Fibroblast of skin of left biceps (primary cell): Measurements from ENCODE around the gene IGFBP7.
"Not testable (repeated sequence)": the region's sequence is repeated elsewhere in the genome, so short reads cannot be mapped to it uniquely, and the experiment has no call there.

Experiments
- DNase-seq, 2 experiments: peaks; one replicate each; pipeline ENCODE4 v3.0.0-alpha.2; 2013; ENCODE audit warnings: low read depth in 2 of 2

IGFBP7 gene

GRCh38 chr4:57073559-57073958 lies 36.6 kb downstream of the IGFBP7 start:
- no peak for DNase-seq

DNA sequence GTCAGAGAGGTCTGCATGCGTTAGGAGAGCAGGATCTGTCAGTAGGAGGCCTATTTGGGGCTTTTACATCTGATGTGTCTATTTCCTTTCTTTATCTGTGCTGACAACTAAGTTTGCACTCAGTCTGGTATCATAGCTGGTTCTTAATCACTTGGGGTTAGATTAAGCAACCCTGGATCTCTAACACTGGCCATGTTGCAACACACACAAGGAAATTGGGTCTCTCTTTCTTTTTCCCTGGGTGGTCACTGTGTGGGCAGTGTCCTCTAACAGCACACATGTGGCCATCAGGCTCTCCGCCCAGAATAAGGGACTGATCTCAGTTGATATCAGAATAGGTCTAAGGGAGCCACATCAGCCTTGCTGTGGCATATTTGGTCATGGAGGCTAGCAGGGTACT lies 38.9 kb downstream of the IGFBP7 start:
- DNase-seq, result peak in 1 of 2 experiments; percentile 23

GRCh38 chr4:57070461-57070860 lies 39.7 kb downstream of the IGFBP7 start:
- DNase-seq, result no peak

DNA sequence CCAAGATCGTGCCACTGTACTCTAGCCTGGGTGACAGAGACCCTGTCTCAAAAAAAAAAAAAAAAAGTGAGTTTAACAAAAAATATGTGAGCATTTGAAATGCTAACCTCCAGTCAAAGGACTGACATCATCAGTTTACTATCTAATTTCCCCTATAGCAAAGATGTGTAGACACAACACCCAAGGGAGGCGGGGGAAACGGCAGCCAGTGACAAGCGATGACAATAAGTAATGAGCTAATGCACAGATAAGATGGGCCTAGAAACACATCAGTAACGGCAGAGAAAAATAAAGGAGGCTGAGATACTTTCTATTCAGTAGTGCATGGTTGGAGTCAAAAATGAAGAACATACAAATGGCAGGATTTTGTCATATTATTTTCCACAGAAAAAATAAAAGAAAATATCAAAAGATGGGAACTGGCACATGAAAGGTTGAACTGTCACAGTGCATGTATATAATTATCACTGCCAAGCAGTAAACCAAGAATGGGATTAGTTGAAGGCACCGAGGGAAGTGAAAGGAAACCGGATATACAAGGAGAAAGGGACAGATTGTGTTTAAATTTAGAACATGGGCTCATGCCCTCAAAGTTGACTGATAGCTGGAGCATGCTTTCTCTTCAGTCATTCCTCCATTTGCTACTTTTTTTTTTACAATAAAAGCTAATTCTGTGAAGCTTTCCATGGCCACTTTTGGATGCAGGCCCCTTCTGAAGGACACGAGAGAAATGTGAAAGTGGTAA lies 41.8 kb downstream of the IGFBP7 start:
- DNase-seq, result no peak

DNA sequence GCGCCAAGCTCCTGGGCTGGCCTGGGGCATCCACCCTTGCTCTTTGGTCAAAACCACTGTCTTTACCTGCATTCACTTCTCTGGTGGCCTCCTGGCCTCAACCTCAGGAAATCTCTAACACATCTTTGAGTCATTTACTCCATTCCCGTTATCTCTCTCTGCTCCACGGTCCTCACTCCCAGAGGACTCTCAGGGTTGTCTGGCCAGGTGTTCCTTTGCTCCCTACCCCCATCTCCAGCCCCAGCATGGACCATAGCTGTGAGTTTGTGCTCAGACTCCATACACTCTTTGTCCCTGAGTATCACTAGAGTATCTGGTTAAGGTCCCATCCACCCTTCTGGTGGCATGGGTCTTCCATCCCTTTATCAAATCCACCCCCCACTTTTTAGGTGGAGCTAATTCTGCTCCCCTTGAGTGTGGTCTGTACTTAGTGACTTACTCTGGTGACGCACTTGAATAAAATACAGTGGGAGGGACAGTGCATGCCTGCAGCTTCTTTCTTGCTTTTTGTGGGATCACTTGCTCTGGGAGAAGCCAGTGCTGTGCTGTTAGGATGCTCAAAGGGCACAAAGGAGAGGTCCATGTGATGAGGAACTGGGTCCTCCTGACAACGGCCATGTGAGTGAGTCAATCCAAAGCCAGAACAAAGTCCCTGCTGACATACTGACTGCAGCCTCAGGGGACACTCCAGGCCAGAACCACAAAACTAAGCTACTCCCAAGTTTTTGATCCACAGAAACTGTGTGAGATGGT lies 44.3 kb downstream of the IGFBP7 start:
- DNase-seq, result no peak

- peak; percentile 73 to 78 for DNase-seq
Measured at GRCh38 chr4:57064811-57065711, 45.1 kb downstream of the IGFBP7 start.

DNA sequence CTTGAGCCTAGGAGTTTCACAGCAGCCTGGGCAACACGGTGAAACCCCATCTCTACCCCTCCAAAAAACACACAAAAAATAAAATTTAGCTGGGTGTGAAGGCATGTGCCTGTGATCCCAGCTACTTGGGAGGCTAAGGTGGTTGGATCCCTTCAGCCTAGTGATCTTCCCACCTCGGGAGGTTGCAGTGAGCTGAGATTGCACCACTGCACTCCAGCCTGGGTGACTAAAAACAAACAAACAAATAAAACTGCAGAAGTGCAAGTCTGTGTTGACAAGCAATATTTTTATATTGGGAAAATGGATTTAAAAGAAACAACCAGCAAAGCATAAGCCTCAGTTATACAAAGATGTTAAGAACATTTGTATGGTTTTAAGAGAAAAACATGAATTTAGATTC lies 46.1 kb downstream of the IGFBP7 start:
- DNase-seq, result no peak

GRCh38 chr4:57063518-57063917 lies 46.7 kb downstream of the IGFBP7 start:
- DNase-seq, result no peak

- no peak for DNase-seq
Measured at GRCh38 chr4:57061395-57061794, 48.8 kb downstream of the IGFBP7 start.

GRCh38 chr4:57060717-57061067 lies 49.5 kb downstream of the IGFBP7 start:
- not testable (repeated sequence) for DNase-seq

GRCh38 chr4:57059890-57060716 lies 50.1 kb downstream of the IGFBP7 start:
- DNase-seq, result no peak

GRCh38 chr4:57055886-57056285 lies 54.3 kb downstream of the IGFBP7 start:
- DNase-seq, result no peak

GRCh38 chr4:57053508-57053907 lies 56.7 kb downstream of the IGFBP7 start:
- peak in 1 of 2 experiments; percentile 39 for DNase-seq

- DNase-seq, result no peak
Measured at GRCh38 chr4:57051524-57051923, 58.7 kb downstream of the IGFBP7 start.

GRCh38 chr4:57051095-57051494 lies 59.1 kb downstream of the IGFBP7 start:
- no peak for DNase-seq

DNA sequence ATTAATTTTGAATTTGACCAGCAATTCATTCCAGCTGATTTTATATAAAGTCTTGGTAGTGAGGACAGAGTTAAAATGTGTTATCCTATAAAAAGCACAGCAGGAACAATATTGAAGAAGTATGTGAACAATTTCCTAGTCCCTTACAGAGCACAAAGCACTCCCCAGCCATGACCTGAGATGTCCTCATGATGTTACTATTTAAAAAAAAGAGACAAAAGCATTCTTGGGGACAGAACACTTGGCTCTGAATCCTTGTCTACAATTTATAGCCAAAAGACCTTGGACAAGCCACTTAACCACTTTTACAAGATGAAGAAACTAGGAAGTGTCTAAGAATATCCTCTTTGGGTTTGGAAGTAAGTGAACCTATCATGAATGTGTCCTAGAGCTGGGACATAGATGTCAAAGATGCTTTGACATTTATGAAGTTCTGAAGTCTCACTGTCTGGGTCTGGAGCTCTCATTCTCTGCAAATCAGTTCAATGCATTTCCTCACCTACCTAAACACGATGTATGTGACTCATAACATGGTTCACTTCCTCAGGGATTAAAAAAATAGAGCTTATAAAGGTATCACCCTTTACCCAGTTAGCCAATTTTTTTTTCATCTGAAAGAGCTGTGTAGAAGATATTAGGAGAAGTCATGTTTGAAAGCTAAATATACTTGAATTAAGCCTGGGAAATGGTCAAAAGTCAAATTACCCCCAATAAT lies 61.4 kb downstream of the IGFBP7 start:
- DNase-seq, result no peak

- DNase-seq, result not testable (repeated sequence)
Measured at GRCh38 chr4:57047046-57047445, 63.1 kb downstream of the IGFBP7 start.

DNA sequence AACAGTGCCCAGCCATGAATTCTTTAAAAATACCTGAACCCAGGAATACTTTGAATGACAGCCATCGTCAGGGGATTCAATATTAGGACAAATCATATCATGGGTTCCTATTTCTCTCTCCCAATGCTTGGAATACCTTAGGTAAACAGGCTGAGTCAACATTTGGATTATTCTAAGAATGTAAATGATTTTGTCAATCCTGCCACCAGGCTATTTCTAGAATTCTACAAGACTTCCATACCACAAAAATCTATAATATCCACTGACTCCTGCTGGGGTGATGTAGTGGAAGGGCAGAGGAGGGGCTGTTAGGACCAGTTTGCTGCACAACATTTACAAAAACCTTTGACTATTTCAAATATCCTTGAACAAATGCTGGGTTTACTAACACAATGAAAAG lies 65.2 kb downstream of the IGFBP7 start:
- peak; percentile 73 to 76 for DNase-seq

DNA sequence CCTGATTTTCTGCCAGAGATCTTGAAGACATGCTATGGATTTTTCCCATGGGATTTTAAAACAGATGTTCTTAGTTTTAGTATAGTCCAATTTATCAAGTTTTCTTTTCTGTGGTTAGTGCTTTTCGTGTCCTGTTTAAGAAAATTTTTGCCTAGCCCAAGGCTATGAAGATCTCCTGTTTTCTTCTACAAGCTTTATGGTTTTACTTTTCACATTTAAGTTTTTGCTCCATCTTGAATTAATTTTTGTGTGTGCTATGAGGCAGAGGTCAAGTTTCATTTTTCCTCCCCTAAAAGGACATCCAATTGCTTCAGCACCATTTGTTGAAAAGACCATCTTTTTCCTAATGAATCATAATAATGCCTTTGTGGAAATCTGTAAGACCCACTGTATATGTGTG lies 65.9 kb downstream of the IGFBP7 start:
- DNase-seq, result peak; percentile 90 to 94

DNA sequence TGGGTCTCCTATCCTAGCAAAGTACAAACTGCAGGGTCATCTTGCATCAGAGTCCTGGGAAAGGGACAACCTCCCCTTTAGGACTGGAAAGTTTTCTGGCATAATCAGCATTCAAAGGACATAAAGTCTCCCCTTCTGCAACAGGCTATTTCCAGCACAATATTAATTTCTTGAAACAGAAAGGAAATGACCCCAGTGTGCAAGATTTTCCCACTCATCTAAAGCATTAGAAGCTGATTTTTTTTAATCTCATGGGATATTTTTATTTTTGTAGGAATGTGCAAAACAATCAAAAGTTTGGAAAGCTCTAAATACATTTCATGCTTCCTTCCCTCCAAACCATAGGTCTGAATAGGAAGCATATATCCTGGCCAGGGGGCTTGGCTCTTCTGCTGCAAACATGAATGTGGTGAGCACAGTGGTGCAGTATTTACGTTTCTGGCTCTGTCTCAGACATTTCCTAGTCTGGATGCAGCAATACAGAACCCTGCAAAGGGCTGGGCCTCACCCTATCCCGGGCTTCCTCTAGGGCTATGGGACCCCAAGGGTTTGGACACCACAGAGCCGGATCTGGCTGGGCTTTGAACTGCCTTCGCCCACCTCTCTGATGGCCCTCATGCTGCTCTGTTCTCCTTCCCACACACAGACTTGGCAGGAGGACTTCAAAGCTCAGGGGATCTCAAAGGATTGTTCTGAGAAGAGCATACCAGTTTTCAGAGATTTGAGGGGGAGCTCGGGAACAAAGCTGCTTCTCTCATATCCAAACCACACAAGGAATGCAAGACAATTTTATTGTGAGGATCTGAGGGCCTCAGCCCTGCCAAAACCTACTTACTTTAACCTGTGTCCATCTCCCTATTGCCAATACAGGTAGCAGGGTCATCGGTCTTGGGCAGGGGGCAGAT lies 66.6 kb downstream of the IGFBP7 start:
- DNase-seq, result peak; percentile 86 to 88
